SKM-1 (cell line): ENCODE results near the gene TIMM21.

ENCODE experiments used
- DNase-seq: peaks from one replicate; lab custom pipeline; 2025; ENCODE audit not compliant: unreplicated experiment; lab: John Stamatoyannopoulos, UW

Gene TIMM21

DNA sequence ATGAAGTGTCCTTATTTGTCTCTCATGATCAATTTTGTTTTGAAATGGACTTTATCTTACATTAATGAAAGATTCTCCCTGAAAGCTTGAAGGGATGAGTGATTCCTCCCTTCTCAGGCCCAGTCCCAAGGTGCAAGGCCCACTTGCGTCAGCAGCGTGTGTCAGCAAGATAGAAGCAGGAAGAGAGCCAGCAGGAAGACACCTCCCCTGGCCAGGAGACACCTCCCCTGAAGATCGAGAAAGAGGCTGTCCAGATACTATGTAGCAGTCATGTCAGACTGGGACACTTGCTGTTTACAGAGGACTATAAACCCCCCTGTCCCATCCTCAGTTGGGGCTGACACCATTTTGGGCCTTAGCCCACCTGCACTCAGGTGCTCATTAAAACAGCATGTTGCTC, 38.3 kb downstream of the TIMM21 start:
- DNase-seq = no peak

DNA sequence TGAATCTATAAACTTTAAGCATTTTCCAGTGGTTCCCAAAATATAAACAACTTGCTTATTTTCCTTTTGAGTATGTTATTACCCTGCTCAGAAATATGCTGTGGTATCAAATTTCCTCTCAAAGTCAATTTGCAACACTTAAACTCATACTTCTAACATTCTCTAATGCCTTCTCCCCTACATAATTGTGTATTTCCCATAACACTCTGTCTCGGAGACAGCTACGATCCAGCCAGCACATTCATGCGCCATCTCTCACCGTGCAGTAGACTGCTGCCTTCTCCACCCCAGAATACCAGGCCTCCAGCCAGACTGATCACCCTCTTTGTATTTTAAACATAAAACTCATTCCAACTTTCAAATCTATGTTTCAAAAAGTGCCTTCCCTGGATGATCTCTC, 41.8 kb downstream of the TIMM21 start:
- DNase-seq = no peak

DNA sequence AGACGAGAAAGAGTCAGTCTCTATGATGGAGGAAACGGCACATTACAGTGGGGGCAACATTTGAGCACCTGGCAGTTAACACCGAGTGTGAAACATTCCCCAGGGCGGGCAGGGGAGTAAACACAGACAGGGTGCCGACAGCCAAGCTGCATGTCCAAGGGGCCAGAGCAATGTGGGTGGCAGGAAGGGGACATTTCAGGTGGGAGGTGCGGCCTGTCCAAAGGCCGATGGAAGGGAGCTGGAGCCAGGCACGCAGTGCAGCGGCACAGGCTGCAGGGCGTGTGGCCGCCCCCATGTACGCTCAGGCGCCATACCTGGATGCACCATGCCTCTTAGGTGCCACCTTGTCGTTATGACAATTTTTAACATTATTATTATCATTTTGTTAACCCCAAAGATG, 43.3 kb downstream of the TIMM21 start:
- DNase-seq = no peak

DNA sequence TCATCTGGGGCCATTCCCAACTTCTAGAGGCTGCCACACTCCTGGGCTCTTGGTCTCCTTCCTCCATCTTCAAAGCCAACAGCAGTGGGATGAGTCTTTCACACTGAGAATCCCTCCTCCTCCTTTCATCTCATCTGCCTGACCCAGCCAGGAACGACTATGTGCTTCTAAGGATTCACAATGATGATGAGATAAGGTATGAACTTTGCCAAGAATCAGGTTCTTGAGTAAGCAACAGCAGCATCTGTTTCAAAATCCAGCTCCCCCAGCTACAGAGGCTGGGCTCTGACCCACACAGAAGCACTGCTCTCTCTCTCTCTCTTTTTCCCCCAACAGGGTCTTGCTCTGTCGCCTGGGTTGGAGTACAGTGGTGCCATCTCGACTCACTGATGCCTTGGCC, 46.4 kb downstream of the TIMM21 start:
- no peak for DNase-seq

DNA sequence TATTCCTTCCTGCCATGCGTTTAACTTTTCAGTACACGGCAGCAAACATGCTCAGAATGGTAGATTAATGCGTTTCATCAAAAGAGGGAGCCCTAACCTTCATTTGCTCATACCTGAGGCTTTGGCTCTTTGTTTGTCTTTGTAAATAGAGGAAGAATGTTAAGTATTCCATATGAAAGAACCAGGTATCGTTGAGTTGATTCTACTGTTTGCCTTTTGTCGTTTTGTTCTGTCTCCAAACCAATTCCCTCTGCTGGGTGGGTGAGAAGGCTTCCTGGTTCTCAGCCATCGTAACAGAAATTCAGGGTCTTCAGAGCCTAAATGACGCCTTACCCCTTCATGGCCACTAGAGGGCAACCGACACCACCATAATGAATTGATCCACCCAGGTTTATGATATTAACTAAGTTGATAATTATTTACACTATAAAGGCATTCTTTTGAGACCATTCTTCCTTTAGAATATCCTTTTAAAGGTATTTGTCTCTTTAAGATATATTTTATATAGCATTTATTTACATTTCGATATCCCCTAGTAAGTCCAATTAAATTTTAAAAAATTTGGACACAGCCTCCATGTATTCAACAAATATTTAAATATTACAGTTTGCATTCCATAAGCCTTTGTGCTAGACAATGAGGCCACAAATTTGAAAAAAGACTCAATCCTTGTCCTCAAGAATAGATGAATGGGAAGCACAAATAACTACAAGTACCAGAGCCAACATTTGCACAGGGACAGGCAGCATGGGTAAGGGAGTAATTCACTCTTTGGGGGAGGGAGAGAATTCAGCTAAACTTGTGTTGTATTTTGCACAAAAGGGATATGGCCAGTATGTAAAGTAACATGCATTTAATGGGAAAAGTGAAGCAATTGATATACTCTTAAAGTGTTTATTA, 48.1 kb downstream of the TIMM21 start:
- DNase-seq = peak; percentile 50

DNA sequence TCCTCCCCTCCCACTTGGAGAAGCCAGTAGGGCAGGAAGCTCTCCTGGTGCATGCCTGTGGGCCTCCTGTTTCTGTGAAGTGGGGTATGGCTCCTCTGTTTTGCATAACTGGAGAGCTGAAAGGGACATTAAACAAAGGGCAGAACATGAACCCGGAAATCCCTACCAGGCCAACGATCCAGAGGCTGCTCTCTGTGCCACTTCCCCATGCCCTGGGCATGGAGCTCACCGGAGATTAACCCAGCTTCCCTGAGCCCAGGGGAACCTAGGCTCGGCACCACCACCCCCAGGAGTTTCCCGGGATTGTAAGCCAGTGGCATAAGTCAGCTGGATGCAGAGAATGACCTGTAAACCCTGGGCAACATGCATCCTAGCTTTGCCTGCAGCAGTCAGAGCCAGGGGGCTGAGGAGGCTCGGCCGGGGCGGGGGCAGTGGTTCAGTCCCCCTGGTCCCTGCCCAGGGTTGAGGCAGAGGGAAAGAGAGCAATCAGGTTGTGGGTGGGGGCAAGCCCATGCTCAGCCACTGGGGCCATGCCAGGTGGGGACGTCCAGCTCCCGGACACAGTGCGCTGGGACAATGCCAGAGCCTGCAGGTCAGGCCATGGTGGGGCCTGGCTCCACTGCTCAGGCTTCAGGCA, 49.5 kb downstream of the TIMM21 start:
- DNase-seq = no peak

DNA sequence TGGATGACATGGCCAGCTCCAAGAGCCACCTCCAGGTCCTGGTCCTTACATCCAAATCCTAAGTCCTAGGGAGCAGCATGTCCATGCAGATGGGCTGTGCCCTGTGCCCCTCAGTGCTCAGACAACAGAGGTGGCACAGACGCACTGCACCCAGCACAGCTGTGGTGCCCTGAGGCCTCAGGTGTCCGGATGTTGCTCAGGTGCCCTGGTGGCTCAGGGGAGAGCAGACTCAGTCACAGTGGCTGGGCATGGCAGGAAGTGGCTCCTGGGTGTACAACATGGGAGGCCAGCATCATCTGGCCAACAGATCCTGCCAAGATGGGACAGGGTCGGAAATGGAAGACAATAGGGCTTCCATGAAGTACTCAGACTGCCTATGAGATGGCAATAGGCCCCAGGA, 50.1 kb downstream of the TIMM21 start:
- DNase-seq = no peak

DNA sequence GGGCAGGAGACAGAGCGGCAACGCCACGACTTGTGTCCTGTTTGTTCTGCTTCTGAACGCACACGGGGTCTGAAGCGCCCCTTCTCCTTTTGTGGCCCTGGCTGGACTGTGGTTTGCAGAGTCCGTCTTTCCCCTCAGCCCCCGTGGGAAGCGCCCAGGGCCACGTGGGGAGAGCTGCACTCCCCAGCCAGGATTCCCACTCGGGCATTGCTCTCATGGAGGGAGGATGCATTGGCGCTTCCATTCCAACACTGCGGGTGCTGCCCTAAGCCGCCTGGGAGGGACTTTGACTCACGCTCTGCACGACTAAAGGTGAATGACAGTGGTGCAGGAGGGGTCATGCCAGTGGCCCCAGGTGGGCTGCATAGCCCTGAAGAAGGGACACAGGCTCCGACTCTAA, 52.5 kb downstream of the TIMM21 start:
- no peak for DNase-seq

DNA sequence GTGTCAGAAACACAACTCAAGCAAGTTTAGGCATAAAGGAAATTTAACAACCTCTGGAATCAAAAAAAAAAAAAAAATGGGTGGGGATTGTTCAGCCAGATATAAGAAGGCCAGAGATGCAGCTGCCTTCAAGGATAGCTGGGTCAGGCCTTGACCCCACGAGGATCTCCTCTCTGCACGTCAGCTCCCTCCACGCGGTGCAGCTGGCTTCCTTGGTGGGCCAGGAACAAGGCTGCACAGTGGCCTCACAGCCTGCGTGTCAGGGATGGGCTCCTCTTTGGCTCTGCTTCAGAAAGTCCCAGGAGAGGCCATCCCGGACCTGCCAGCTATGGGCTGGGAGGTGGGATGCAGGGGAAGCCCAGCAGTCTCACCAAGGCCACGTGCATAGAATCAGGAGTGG, 55.5 kb downstream of the TIMM21 start:
- no peak for DNase-seq

DNA sequence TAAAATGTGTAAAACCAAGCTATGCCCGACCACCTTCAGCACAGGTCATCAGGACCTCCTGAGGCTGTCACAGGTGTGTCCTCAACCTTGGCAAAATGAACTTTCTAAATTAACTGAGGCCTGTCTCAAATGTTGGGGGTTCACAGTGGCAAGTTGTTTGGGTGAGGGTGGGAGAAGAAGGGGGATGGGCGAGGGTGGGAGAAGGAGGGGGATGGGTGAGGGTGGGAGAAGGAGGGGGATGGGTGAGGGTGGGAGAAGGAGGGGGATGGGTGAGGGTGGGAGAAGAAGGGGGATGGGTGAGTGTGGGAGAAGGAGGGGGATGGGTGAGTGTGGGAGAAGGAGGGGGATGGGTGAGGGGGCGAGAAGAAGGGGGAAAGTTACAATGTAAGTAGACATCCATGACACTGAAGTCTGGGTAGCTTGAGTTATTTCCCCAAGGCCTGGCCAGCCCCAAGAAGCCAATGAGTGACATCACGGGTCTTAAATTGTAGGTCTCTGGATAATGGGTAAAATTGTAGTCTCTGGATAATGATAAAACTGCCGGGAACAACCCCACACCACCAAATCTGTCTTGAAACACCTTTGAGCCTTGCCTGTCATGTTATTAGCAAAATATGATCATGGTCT, 56.3 kb downstream of the TIMM21 start:
- no peak for DNase-seq
